ENCODE data around the gene ERO1B. TPM values are rescaled to one million over a fixed set of nuclear protein-coding genes. Genes with fewer than 3 reads are reported as not detected.
"Not testable (repeated sequence)": the region's sequence is repeated elsewhere in the genome, so short reads cannot be mapped to it uniquely, and the experiment has no call there.

ERO1B gene
- total RNA-seq, result 7.8 TPM
- long read RNA-seq, partial matches to known transcripts, result 1 of 14 reads
- long read RNA-seq, other reads (novel, unspliced or antisense), result 13 of 14 reads

- intact Hi-C loops (cut with DNase I), result no loop called here
- Histone ChIP-seq H3K27ac (peak within 1 kb of the TSS; percentile 76), H3K36me3 (no peaks in the 10 kb centered on the region), H3K27me3 (no peaks in the 10 kb centered on the region), H3K9me3 (no peaks in the 10 kb centered on the region), H3K4me3 (peak within 1 kb of the TSS; percentile 88), H3K4me1 (no peaks in the 10 kb centered on the region)
- TF ChIP-seq, protein P1, sequence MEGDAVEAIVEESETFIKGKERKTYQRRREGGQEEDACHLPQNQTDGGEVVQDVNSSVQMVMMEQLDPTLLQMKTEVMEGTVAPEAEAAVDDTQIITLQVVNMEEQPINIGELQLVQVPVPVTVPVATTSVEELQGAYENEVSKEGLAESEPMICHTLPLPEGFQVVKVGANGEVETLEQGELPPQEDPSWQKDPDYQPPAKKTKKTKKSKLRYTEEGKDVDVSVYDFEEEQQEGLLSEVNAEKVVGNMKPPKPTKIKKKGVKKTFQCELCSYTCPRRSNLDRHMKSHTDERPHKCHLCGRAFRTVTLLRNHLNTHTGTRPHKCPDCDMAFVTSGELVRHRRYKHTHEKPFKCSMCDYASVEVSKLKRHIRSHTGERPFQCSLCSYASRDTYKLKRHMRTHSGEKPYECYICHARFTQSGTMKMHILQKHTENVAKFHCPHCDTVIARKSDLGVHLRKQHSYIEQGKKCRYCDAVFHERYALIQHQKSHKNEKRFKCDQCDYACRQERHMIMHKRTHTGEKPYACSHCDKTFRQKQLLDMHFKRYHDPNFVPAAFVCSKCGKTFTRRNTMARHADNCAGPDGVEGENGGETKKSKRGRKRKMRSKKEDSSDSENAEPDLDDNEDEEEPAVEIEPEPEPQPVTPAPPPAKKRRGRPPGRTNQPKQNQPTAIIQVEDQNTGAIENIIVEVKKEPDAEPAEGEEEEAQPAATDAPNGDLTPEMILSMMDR (IDR thresholded peaks at IDR 0.05), result no peak
- ATAC-seq, result peak; percentile 100
- peak; percentile 99 for DNase-seq
Measured at GRCh38 chr1:236281654-236282424, at the start of gene ERO1B. Gene ERO1B, minus strand, starts transcription at chr1:236281958. Its CDS starts 175 bp downstream, at chr1:236281783.

DNA sequence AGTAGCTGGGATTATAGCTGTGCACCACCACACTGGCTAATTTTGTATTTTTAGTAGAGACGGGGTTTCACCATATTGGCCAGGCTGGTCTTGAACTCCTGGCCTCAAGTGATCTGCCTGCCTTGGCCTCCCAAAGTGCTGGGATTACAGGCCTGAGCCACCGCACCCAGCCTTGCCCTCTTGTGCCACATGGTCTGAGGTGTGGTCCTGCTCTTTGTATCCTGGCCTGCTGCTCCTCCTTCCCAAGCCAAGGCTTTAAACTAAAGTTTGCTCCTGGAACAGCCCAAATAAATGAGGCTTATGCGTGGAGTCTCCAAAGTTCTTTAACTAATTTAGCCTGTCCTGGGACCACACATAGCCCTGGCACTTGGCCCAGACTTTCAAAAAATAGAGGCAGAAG, 49.7 kb upstream of the ERO1B start:
- H3K27me3 ChIP-seq; H3K27ac ChIP-seq; DNase-seq; ATAC-seq; H3K4me1 ChIP-seq; H3K36me3 ChIP-seq; H3K4me3 ChIP-seq; intact Hi-C loops (cut with DNase I); H3K9me3 ChIP-seq: not testable (repeated sequence)

- ATAC-seq (no peak), DNase-seq (no peak)
- H3K27me3 ChIP-seq, result no peaks in the 10 kb centered on the region
- TF ChIP-seq, protein P1 (IDR thresholded peaks at IDR 0.05), result no peak
- intact Hi-C loops (cut with DNase I), result no loop called here
- no peaks in the 10 kb centered on the region for H3K36me3 ChIP-seq
- peaks cover 13% of the 10 kb centered on the region for H3K9me3 ChIP-seq
- no peak overlapping the region for H3K4me3 ChIP-seq
- no peaks in the 10 kb centered on the region for H3K4me1 ChIP-seq
- H3K27ac ChIP-seq, result no peak overlapping the region
Measured at GRCh38 chr1:236326432-236326831, 44.7 kb upstream of the ERO1B start.

DNA sequence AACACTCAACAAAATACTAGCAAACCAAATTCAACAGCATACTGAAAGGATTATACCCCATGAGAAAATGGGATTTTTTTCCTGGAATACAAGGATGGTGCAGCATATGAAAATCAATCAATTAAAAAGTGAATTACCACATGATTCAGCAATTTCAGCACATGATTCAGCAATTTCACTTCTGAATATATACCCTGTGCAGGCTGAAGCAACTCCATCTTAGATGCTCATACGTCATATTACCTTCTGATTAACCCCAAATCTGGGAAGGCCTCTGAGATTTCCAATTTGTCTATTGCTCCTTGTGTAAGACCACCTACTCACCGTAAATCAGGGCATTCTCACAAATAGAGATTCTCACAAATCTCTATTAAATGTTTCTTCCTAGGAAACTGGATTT, 43.8 kb upstream of the ERO1B start:
- intact Hi-C loops (cut with DNase I), result no loop called here
- TF ChIP-seq, protein P1 (IDR thresholded peaks at IDR 0.05), result no peak

GRCh38 chr1:236323819-236324411, 42.2 kb upstream of the ERO1B start:
- intact Hi-C loops (cut with DNase I), result no loop called here
- ATAC-seq, result no peak
- Histone ChIP-seq H3K27me3 (no peaks in the 10 kb centered on the region), H3K4me3 (no peak overlapping the region), H3K36me3 (no peaks in the 10 kb centered on the region), H3K27ac (no peak overlapping the region), H3K4me1 (no peaks in the 10 kb centered on the region), H3K9me3 (peaks cover 13% of the 10 kb centered on the region)
- TF ChIP-seq, protein P1 (IDR thresholded peaks at IDR 0.05), result no peak
- no peak for DNase-seq

More for the DNA sequence above, 43.8 kb upstream of the ERO1B start:
- no peaks in the 10 kb centered on the region for H3K36me3 ChIP-seq
- H3K27me3 ChIP-seq, result no peaks in the 10 kb centered on the region
- H3K27ac ChIP-seq, result no peak overlapping the region
- H3K4me1 ChIP-seq, result no peaks in the 10 kb centered on the region
- ATAC-seq (no peak), DNase-seq (no peak)
- peaks cover 13% of the 10 kb centered on the region for H3K9me3 ChIP-seq
- no peak overlapping the region for H3K4me3 ChIP-seq
